Activated CD4-positive, CD25-positive, alpha-beta regulatory T cell treated with anti-CD3 and anti-CD28 coated beads, Interleukin-2, amount 50 U/mL, for 24 hours (primary cell): ENCODE measurements around the gene BLTP3B.
"Not testable (repeated sequence)": the region's sequence is repeated elsewhere in the genome, so short reads cannot be mapped to it uniquely, and the experiment has no call there.

Source experiments
- ATAC-seq, 2 donors: fragments of 150-1000 bp; cut with Tn5 transposase; one replicate each; pipeline ENCODE4 v1.10.0; 2021; ENCODE audit warnings: mild to moderate bottlenecking in 1 of 2, moderate library complexity in 1 of 2

The BLTP3B gene

GRCh38 chr12:100142851-100143559 lies at the start of gene BLTP3B:
Gene BLTP3B (minus strand): TSS chr12:100142874. CDS start chr12:100142635, 239 bp downstream.
- peak; percentile 81 to 89 for ATAC-seq

- ATAC-seq = no peak
Measured at GRCh38 chr12:100189636-100190394, 47.1 kb upstream of the BLTP3B start.

- ATAC-seq = not testable (repeated sequence)
Measured at GRCh38 chr12:100188888-100189635, 46.4 kb upstream of the BLTP3B start.

GRCh38 chr12:100187857-100188519 lies 45.3 kb upstream of the BLTP3B start:
- no peak for ATAC-seq

GRCh38 chr12:100187068-100187467 lies 44.4 kb upstream of the BLTP3B start:
- ATAC-seq = no peak

- no peak for ATAC-seq
Measured at GRCh38 chr12:100186071-100186470, 43.4 kb upstream of the BLTP3B start.

GRCh38 chr12:100185361-100185894 lies 42.8 kb upstream of the BLTP3B start:
- no peak for ATAC-seq

GRCh38 chr12:100184549-100185145 lies 42.0 kb upstream of the BLTP3B start:
- ATAC-seq = no peak

GRCh38 chr12:100179252-100179651 lies 36.6 kb upstream of the BLTP3B start:
- no peak for ATAC-seq

- ATAC-seq = not testable (repeated sequence)
Measured at GRCh38 chr12:100176493-100176892, 33.8 kb upstream of the BLTP3B start.

- ATAC-seq = no peak
Measured at GRCh38 chr12:100174495-100174894, 31.8 kb upstream of the BLTP3B start.

- no peak for ATAC-seq
Measured at GRCh38 chr12:100173111-100173510, 30.4 kb upstream of the BLTP3B start.

- no peak for ATAC-seq
Measured at GRCh38 chr12:100171248-100171647, 28.6 kb upstream of the BLTP3B start.

- ATAC-seq = no peak
Measured at GRCh38 chr12:100170313-100170858, 27.7 kb upstream of the BLTP3B start.

GRCh38 chr12:100169345-100169744 lies 26.7 kb upstream of the BLTP3B start:
- ATAC-seq = no peak

- no peak for ATAC-seq
Measured at GRCh38 chr12:100168562-100168961, 25.9 kb upstream of the BLTP3B start.

- no peak for ATAC-seq
Measured at GRCh38 chr12:100166232-100166631, 23.6 kb upstream of the BLTP3B start.

- ATAC-seq = no peak
Measured at GRCh38 chr12:100165356-100165755, 22.7 kb upstream of the BLTP3B start.

- ATAC-seq = no peak
Measured at GRCh38 chr12:100164153-100164704, 21.6 kb upstream of the BLTP3B start.

- ATAC-seq = peak; percentile 99 to 100
Measured at GRCh38 chr12:100163416-100164152, 20.9 kb upstream of the BLTP3B start.
